Measurements from ENCODE around the gene RACK1.

DNA sequence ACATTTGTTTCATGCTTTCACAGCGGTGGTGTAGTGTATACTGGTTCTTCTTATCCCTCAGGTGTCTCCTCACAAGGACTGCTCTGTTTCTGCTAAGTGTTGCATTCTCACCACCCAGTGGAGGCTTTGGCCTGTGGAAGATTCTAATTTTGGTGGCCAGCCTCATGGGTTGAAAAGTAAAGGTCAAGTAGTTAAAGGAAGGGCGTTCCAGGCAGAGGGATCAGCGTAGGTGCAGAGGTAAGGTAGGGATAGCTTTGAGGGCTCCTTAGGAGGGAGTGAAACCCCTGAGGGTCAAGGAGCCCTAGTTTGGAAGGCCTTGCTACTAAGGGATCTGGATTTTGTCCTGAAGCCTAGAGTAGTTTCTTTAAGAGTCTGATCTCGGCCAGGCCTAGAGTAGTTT lies 4.6 kb upstream of the RACK1 start:
- TF ChIP-seq, protein P1, sequence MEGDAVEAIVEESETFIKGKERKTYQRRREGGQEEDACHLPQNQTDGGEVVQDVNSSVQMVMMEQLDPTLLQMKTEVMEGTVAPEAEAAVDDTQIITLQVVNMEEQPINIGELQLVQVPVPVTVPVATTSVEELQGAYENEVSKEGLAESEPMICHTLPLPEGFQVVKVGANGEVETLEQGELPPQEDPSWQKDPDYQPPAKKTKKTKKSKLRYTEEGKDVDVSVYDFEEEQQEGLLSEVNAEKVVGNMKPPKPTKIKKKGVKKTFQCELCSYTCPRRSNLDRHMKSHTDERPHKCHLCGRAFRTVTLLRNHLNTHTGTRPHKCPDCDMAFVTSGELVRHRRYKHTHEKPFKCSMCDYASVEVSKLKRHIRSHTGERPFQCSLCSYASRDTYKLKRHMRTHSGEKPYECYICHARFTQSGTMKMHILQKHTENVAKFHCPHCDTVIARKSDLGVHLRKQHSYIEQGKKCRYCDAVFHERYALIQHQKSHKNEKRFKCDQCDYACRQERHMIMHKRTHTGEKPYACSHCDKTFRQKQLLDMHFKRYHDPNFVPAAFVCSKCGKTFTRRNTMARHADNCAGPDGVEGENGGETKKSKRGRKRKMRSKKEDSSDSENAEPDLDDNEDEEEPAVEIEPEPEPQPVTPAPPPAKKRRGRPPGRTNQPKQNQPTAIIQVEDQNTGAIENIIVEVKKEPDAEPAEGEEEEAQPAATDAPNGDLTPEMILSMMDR (IDR thresholded peaks at IDR 0.05), result no peak
- no peak for TF ChIP-seq POLR2A (IDR thresholded peaks at IDR 0.05)
- no peak for TF ChIP-seq EP300 (IDR thresholded peaks at IDR 0.05)
- no peak for TF ChIP-seq POLR2AphosphoS5 (IDR thresholded peaks at IDR 0.05)
